GM21528 (cell line): Measurements from ENCODE around the gene HGFAC.

ENCODE experiments used
- ATAC-seq: cut with Tn5 transposase; IDR thresholded peaks from one replicate; pipeline ENCODE4 v1.9.1; 2021; ENCODE audit warnings: mild to moderate bottlenecking, moderate library complexity; ENCODE audit not compliant: unreplicated experiment, low FRiP score

HGFAC gene

DNA sequence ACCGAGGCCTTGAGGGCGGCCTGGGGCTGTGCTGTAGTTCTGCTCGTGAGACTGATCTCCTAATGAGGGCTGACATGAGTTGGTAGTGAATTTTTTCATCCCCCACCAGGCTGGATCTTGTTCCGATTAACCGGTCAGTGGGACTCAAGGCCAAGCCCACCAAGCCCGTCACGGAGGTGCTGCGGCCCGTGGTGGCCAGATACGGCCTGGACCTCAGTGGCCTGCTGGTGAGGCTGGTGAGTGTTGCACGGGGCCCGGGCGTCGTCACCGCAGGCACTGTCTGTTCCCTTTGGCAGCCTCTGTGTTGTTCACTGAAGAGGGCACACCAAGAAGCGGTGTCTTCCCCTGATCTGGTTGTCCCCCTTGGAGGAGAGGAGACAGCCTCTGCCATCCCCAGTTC lies 18.4 kb upstream of the HGFAC start:
- no peak for ATAC-seq

DNA sequence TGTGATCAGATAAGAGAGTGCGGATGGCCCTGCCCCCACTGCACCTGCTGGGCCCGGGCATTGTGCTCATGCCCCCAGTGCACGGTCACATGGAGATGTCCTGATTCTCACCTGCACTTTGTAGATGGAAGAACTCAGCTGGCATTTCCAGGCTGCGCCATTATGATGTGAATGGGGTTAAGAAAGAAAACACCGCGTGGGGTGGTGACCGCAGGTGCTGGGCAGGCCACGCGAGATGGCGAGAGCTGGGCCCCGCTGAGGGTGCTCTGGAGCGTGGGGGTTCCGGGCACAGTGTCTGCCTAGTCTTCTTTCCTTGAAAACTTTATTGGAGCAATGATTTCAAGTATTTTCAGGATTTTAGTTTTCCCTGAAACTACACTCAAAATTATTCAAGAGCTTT lies 17.8 kb upstream of the HGFAC start:
- ATAC-seq: no peak

DNA sequence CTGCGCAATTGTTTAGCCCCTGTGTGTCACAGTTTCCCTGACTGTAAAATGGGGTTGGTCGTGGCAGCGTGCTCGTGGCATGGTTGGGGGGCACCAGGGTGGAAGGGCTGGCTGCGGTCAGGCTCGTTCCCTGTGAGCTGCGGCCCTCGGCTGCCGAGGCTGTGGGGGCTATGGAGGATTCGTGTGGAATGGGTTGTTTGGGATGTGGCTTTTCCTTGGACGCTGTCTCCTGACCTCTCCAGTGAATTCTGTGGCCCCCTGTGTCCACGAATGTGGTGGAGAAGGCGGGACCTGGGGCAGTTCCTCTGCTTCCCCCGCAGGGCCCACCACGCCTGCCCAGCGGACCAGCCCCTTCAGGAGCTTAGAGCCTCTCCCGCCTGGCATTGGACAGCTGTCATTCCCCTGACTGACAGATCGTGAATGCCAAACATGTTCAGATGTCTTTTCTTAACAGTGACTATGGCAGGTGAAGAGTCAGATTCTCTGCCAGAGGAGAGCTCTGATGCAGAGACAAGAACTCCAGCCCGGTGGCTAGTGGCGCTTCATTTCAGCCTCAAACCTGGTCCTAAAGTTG lies 17.2 kb upstream of the HGFAC start:
- no peak for ATAC-seq

DNA sequence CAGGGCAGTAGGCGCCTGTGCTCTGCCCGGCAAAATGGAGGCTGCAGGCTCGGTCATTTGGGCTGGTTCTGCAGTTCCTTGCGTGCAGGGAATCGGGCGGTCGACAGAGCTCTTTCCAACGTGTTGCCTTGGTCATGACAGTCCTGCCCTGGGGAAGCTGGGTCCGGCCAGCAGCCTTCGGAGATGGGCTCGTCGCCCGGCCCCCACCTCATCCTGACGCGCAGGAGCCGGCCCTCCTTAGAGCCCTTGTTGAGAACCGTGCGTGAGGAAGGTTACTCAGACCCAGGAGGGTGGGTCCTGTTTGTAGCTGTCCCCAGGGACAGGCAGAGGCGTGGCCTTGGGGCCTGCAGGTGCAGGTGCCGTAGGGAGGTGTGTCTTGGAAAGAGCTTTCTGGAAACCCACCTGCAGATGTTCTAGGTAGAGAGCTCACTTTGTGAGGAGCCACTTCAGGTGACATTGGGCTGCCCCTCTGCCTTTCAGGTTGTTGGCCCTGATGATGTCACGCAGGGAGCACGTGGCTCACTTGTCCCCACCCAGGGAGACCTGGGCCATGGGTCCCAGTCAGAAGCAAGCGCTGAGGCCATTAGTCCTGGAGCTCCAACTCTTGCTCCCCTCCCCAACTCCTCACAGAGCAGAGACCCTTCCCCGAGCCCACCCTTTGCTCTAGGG lies 15.2 kb upstream of the HGFAC start:
- no peak for ATAC-seq

DNA sequence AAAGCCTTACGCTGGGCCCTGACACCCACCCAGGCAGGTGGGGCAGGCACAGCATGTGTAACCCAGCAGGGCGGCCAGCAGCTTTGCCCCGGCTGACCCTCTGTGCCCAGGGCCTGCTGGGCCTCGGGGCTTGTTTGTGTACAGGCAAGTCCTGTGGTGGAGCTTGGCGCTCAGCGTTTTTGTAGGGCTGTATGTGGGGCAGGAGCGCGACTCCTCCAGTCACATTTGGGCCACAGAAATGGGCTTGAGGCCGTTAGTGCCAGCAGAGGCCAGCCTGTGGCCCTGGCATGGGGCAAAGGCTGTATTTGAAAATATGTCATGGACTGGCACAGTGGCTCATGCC lies 14.7 kb upstream of the HGFAC start:
- no peak for ATAC-seq

DNA sequence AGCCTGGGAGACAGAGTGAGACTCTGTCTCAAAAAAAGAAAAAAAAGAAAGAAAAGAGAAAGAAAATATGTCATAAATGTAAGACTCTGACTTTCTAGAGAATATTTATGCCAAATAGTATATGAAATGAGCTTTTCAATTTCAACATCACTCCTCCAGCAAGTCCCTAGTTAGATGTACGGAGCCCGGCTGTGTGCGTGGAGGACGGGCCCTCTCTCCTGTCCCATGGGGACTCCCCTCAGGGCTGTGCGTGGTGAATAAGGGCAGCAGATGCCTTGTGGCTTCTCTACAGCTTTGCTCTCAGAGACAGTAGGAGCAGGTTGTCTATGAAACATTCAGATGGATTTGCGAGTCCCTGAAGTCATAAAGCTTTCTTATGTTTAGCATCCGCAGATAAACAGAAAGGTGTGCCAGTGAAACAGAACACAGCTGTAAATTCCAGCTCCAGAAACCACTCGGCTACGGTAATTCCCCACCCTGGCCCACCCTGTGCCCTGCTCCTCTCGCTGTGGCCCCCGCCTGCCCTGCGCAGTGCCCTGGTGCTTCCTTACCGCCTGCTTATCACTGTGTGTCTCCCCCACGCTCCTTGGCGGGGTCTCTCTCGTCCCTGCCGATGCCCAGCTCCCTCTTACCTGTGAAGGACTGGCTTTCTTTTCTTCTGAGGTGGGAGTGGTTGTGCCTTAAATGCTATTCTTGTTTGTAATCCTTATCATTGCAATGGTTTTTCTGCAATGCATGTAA lies 13.9 kb upstream of the HGFAC start:
- no peak for ATAC-seq

- ATAC-seq: no peak
Observed at GRCh38 chr4:3429651-3430050, 12.1 kb upstream of the HGFAC start.

- ATAC-seq: no peak
Observed at GRCh38 chr4:3430524-3430923, 11.2 kb upstream of the HGFAC start.

- ATAC-seq: no peak
Observed at GRCh38 chr4:3431446-3431993, 10.2 kb upstream of the HGFAC start.

GRCh38 chr4:3432381-3432790 lies 9.4 kb upstream of the HGFAC start:
- ATAC-seq: no peak

DNA sequence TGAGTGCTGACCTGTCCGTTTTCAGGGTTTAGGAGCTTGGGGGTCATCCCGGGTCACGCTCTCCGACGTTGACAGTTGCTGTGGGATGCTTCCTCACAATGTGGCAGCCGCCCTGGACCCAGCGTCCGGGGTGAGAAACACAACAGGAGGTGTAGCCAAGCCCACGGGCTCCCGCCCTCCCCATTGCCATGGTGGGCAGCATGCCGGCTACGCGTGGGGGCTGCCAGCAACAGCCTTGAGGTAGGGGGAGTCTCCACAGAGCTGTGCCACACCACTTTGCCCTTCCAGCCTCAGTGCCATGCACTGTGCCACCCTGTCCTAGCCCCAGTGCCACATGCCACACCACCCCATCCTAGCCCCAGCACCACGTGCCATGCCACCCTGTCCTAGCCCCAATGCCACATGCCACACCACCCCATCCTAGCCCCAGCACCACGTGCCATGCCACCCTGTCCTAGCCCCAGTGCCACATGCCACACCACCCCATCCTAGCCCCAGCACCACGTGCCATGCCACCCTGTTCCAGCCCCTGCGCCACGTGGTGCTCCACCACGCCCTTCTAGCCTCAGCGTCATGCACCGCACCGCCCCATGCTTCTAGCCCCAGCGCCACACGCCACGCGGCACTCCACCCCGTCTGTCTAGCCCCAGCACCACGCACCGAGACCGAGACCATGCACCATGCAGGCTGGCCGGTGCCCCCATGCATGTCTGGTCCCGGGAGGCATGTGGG lies 8.5 kb upstream of the HGFAC start:
- ATAC-seq: no peak

DNA sequence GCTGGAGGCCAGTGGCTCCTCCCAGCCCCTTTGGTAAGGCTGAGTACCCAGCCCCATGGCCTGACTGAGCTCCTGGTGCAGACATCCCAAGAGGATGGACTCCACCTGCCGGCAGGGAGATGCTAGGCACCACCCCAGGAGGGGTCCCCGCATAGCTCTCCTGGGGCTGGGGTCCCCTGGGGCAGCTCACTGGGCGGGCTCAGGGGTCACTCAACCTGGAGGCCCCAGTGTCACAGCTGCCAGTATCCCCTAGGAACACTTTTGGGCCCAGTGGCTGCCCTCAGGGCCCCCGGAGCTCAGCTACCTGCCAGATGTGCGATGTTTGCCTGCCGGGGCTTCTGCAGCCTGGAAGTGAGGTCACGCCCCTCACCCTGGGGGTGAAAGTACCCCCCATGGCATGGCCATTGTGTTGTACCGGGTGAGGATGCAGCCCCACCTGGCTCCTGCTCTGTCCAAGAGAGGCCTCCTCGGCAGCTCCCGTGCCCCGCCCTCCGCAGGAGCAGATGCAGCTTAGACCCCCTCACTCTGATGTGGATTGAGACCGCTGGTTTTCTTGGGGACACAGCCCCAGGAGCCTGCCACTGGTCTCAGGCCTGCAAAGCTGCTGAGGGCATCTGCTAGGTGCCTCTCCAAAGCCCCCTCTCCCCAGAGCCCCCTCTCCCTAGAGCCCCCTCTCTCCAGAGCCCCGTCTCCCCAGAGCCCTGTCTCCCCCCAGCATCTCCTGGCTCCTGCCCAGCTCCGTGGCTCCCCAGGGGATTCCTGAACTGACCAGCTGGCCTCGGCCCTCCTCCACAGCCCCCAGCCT lies 6.7 kb upstream of the HGFAC start:
- ATAC-seq: no peak

DNA sequence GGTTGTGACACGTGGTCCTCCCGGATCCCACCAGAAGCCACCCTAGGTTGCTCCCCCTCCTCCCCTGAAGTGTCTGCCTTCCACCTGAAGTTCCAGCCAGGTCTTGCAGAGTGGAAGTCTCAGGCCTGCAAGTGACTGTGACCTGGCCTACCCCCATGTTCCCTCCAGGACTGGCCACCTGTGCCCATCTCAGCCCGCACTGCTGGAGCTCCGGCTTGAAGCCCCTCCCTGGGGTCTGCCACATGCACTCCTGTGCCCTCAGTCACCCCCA lies 6.1 kb upstream of the HGFAC start:
- ATAC-seq: no peak

- no peak for ATAC-seq
Observed at GRCh38 chr4:3436048-3436797, 5.5 kb upstream of the HGFAC start.

DNA sequence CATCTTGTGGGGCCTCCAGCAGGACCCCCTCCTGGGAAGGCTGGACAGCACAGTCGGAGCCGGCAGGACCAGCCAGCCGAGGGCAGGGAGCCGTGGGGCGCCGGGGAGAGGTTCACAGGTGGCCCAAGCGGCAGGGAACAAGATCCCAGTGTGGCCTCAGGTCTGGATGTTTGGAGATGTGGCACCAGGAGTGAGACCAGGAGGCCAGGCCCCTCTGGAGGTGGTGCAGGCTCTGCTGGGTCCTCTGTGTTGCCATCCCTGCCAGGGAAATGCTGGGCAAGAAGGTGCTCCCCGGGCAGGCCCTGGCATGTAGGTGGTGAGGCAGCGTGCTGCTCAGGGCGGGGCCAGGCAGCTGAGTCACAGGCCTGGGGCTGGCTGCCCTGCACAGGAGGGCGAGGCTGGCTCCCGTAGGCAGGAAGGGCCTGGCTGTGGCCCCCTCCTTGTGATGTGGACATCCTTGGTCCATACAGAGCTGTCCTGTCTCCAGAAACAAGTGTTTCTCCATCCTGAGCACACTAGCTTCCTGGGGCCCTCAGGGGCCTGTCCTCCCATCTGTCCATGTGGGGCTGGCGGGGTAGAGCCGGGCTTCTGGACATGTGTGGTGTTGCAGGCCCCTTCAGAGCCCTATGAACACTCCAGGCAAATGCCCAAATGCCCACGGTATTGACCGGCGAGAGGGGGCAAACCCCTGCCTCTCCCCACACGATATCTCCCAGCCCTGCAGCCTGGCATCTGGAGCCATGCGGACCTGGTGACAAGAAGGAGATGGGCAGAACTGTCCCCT lies 4.8 kb upstream of the HGFAC start:
- no peak for ATAC-seq

- ATAC-seq: no peak
Observed at GRCh38 chr4:3437582-3437936, 4.2 kb upstream of the HGFAC start.

DNA sequence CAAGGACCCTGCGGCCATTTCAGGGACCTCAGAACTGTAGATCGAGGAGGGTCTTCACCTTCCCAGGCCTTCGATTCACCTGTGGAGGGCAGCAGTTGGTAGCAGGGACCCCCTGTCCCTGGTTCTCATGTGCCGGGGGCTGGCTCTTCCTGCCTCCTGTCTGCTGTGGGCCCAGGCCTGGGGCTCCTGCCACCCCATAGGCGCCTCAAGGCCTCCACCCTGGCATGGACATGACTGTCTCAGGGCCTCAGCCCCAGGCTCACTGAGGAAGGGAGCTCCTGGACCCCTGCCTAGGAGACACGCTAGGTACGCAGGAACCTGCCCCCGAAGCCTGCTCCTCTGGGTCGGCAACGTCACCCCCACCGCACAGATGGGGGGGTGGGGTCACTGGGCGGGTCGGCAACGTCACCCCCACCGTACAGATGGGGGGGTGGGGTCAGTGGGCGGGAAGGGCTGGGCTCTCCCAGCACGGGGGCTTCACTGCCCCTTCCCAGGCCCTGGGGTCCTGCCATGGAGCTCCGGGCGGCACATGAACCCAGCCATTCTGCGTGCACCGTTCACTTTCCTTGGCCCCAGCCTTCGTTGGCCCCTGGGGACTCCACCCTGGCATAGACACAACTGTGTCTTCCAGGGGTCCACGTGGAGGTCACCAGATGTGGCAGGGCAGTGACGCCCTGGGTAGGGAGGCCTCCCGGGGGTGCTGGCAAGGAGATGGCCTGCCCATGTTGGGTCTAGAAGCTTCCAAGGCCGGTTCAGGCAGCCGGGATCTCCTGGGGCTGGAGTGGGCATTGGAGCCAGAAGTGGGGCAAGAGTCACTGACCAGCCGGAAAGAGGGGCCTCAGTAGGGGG lies 3.5 kb upstream of the HGFAC start:
- no peak for ATAC-seq

DNA sequence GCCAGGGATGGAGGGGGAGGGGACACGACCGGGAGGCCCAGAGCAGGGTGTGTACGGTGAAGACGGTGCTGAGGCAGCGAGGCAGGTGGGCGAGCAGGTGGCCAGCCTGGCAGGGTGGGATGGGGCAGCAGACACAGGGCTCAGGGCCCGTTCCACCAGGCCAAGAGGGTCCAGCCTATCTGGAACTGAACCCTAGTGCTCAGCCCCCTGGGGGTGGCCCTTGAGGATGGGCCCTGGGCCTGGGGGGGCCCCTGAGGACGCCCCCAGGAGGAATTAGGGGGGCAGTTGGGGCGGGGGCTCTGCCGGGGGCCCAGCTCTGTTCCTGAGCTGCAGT lies 3.0 kb upstream of the HGFAC start:
- no peak for ATAC-seq
